DMS53 treated with DMSO at 0.1 percent for 48 hours (cell line): ENCODE data around the gene WNT3A.

ENCODE experiments used
- DNase-seq: peaks from one replicate; lab custom pipeline; 2025; ENCODE audit not compliant: unreplicated experiment; lab: John Stamatoyannopoulos, UW

The WNT3A gene

GRCh38 chr1:228068359-228068758 is 61.6 kb downstream of the WNT3A start:
- no peak for DNase-seq

GRCh38 chr1:228070173-228070572 is 63.4 kb downstream of the WNT3A start:
- DNase-seq: no peak

GRCh38 chr1:228070851-228071250 is 64.1 kb downstream of the WNT3A start:
- no peak for DNase-seq

- no peak for DNase-seq
These were observed 65.2 kb downstream of the WNT3A start for GRCh38 chr1:228071839-228072657.

GRCh38 chr1:228072658-228073043 is 65.9 kb downstream of the WNT3A start:
- no peak for DNase-seq

GRCh38 chr1:228073061-228073856 is 66.5 kb downstream of the WNT3A start:
- DNase-seq: no peak

- no peak for DNase-seq
These were observed 67.2 kb downstream of the WNT3A start for GRCh38 chr1:228073857-228074545.

GRCh38 chr1:228074954-228075730 is 68.3 kb downstream of the WNT3A start:
- no peak for DNase-seq

- DNase-seq: no peak
These were observed 69.0 kb downstream of the WNT3A start for GRCh38 chr1:228075801-228076271.

GRCh38 chr1:228076796-228077430 is 70.1 kb downstream of the WNT3A start:
- DNase-seq: no peak

GRCh38 chr1:228077565-228078330 is 71.0 kb downstream of the WNT3A start:
- no peak for DNase-seq

GRCh38 chr1:228079013-228079412 is 72.2 kb downstream of the WNT3A start:
- DNase-seq: no peak

GRCh38 chr1:228079601-228080263 is 72.9 kb downstream of the WNT3A start:
- no peak for DNase-seq

GRCh38 chr1:228081144-228081543 is 74.3 kb downstream of the WNT3A start:
- no peak for DNase-seq

GRCh38 chr1:228081578-228082213 is 74.9 kb downstream of the WNT3A start:
- no peak for DNase-seq

- DNase-seq: peak; percentile 78
These were observed 75.6 kb downstream of the WNT3A start, which contains the start of gene ARF1 for GRCh38 chr1:228082214-228082917. Gene ARF1, plus strand, starts transcription at chr1:228082708. Its CDS starts 14,407 bp downstream, at chr1:228097115.

GRCh38 chr1:228082918-228083870 is 76.4 kb downstream of the WNT3A start:
- DNase-seq: no peak
